IPS-NIHi11 (cell line): ENCODE measurements around the gene NDUFA3.

ENCODE experiments used
- DNase-seq: peaks from one replicate; pipeline ENCODE4 v3.0.0; 2012; ENCODE audit warnings: mixed read lengths, low spot score

Gene NDUFA3

GRCh38 chr19:54138489-54139256, 36.0 kb downstream of the NDUFA3 start:
- DNase-seq: no peak

GRCh38 chr19:54141356-54141755, 38.7 kb downstream of the NDUFA3 start:
- no peak for DNase-seq

GRCh38 chr19:54142166-54142780, 39.6 kb downstream of the NDUFA3 start:
- no peak for DNase-seq

GRCh38 chr19:54145541-54146158, 43.0 kb downstream of the NDUFA3 start:
- no peak for DNase-seq

- DNase-seq: no peak
Measured at GRCh38 chr19:54147676-54148075, 45.0 kb downstream of the NDUFA3 start.

- DNase-seq: no peak
Measured at GRCh38 chr19:54148158-54148557, 45.5 kb downstream of the NDUFA3 start.

- no peak for DNase-seq
Measured at GRCh38 chr19:54149021-54149812, 46.6 kb downstream of the NDUFA3 start.

- DNase-seq: no peak
Measured at GRCh38 chr19:54151362-54152035, 48.8 kb downstream of the NDUFA3 start.

GRCh38 chr19:54152267-54152666, 49.6 kb downstream of the NDUFA3 start:
- DNase-seq: no peak

GRCh38 chr19:54152878-54153524, 50.3 kb downstream of the NDUFA3 start:
- no peak for DNase-seq

GRCh38 chr19:54153731-54154326, 51.2 kb downstream of the NDUFA3 start:
- no peak for DNase-seq

GRCh38 chr19:54154603-54155345, 52.1 kb downstream of the NDUFA3 start:
- DNase-seq: no peak

- DNase-seq: no peak
Measured at GRCh38 chr19:54155694-54156093, 53.0 kb downstream of the NDUFA3 start.

- DNase-seq: no peak
Measured at GRCh38 chr19:54156490-54156889, 53.8 kb downstream of the NDUFA3 start.

GRCh38 chr19:54156953-54157352, 54.3 kb downstream of the NDUFA3 start:
- DNase-seq: no peak
